GM12892 (cell line): ENCODE data around the gene GNPDA2.

ENCODE experiments used
- POLR2A ChIP-seq: IDR thresholded peaks from 2 replicates; pipeline ENCODE4 v1.6.1; 2011; ENCODE audit warnings: low read depth, low read length, control low read depth
- POLR2AphosphoS5 ChIP-seq: IDR thresholded peaks from 2 replicates; pipeline ENCODE4 v1.6.1; 2011; ENCODE audit warnings: low read depth, low read length, control low read depth
- TAF1 ChIP-seq: IDR thresholded peaks from 2 replicates; pipeline ENCODE4 v1.6.1; 2011; ENCODE audit warnings: low read depth, mild to moderate bottlenecking, control low read depth, low read length, borderline replicate concordance

DNA sequence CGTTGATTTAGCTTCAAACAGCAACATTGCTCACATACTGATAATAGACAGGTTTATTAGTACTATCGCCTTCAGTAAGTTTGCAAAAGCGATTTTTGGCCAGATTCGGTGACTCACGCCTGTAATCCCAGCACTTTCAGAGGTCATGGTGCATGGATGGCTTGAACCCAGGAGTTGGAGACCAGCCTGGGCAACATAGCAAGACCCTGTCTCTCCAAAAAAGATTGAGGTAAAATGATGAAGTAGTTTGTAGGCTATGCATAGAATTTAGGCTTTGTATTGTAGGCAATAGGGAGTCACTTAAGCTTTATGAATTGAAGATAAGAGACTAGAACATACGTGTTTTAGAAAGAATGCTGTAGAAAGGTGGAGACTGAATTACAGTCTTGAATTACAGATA is 1.1 kb upstream of the GNPDA2 start:
- TF ChIP-seq POLR2AphosphoS5 (no peak), POLR2A (no peak), TAF1 (no peak)
